PFSK-1 (cell line): Measurements from ENCODE around the gene PARVB.

Experiments used
- FOXP2 ChIP-seq: optimal IDR thresholded peaks from 2 replicates; pipeline ENCODE3; 2011; ENCODE audit warnings: borderline replicate concordance, control low read depth, inconsistent platforms; ENCODE audit not compliant: insufficient read depth; ENCODE audit errors: extremely low read length, extremely low read depth
- POLR2AphosphoS5 ChIP-seq: IDR thresholded peaks from 2 replicates; pipeline ENCODE4 v1.6.1; 2012; ENCODE audit warnings: low read depth, mild to moderate bottlenecking, control low read depth, low read length, moderate library complexity
- REST ChIP-seq, 2 experiments: IDR thresholded peaks; 2 replicates each; pipeline versions ENCODE4 v1.6.1 to v1.8.0; 2011 to 2012; ENCODE audit warnings: low read depth in 2 of 2, low read length in 2 of 2, control low read depth in 1 of 2, inconsistent platforms in 1 of 2, mild to moderate bottlenecking in 1 of 2, moderate library complexity in 1 of 2; ENCODE audit not compliant: insufficient read depth in 1 of 2
- SIN3A ChIP-seq: IDR thresholded peaks from 2 replicates; pipeline ENCODE4 v1.6.1; 2012; ENCODE audit warnings: mild to moderate bottlenecking, low read length, moderate library complexity, borderline replicate concordance; ENCODE audit not compliant: insufficient read depth
- TAF1 ChIP-seq: IDR thresholded peaks from 2 replicates; pipeline ENCODE4 v1.6.1; 2012; ENCODE audit warnings: low read length, control low read depth, borderline replicate concordance; ENCODE audit not compliant: insufficient read depth

The PARVB gene

GRCh38 chr22:44207173-44207980 is 183.3 kb downstream of the PARVB start:
- TF ChIP-seq REST (IDR thresholded peaks at IDR 0.05; ENCODE audit: insufficient read depth in 1 of 2, low read depth in 2 of 2, low read length in 2 of 2) = no peak
- no peak for TF ChIP-seq TAF1
- TF ChIP-seq SIN3A = no peak
- no peak for TF ChIP-seq POLR2AphosphoS5

- no peak for TF ChIP-seq POLR2AphosphoS5
Measured at GRCh38 chr22:44207981-44208317, 183.8 kb downstream of the PARVB start.

DNA sequence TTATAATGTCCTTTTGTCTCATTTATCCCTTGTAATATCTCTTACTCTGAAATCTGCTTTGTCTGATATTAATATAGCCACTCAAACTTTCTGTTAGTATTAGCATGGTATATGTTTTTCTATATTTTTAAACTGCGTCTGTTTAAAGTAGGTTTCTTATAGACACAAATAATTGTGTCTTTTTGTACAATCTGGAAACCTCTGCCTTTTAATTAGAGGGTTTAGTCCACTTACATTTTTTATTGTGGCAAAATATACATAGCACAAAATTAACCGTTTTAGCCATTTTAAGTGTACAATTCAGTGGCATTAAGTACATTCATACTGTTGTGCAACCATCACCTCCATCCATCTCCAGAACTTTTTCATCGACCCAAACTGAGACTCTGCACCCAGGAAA is 185.2 kb downstream of the PARVB start:
- TF ChIP-seq REST (IDR thresholded peaks at IDR 0.05; ENCODE audit: insufficient read depth in 1 of 2, low read depth in 2 of 2, low read length in 2 of 2) = no peak
- TF ChIP-seq POLR2AphosphoS5 = no peak
- TF ChIP-seq TAF1 = no peak
- TF ChIP-seq SIN3A = no peak
- no peak for TF ChIP-seq FOXP2

DNA sequence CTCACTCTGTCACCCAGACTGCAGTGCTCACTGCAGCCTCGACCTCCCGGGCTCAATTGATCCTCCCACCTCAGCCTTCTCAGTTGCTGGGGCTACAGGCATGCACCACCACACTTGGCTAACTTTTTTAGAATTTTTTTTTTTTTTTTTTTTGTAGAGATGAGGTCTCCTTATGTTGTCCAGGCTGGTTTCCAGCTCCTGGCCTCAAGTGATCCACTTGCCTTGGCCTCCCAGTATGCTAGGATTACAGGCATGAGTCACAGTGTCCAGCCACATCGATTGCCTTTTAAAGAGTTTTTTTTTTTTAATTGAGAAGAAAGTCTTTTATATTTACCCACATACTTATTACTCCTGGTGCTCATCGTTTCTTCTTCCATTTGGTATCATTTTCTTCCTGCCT is 186.6 kb downstream of the PARVB start:
- TF ChIP-seq FOXP2 (no peak), REST (IDR thresholded peaks at IDR 0.05; ENCODE audit: insufficient read depth in 1 of 2, low read depth in 2 of 2, low read length in 2 of 2) (no peak), SIN3A (no peak), POLR2AphosphoS5 (no peak)

GRCh38 chr22:44211256-44211945 is 187.3 kb downstream of the PARVB start:
- TF ChIP-seq TAF1 (no peak), POLR2AphosphoS5 (no peak), FOXP2 (no peak), REST (IDR thresholded peaks at IDR 0.05; ENCODE audit: insufficient read depth in 1 of 2, low read depth in 2 of 2, low read length in 2 of 2) (no peak), SIN3A (no peak)
